HCT116 (cell line): ENCODE measurements around the gene ANKLE2. TPM values are rescaled to one million over a fixed set of nuclear protein-coding genes. Genes with fewer than 3 reads are reported as not detected.
"Not testable (repeated sequence)": the region's sequence is repeated elsewhere in the genome, so short reads cannot be mapped to it uniquely, and the experiment has no call there.

Experiments used
- ATAC-seq: fragments of 200-7000 bp; cut with Tn5 transposase; 2 replicates; pipeline ENCODE4 v1.9.1; 2020; ENCODE audit warnings: mild to moderate bottlenecking, moderate library complexity
- BruUV-seq: library from RNA; stranded (reverse); fragments of 400-500 nt; replicated peaks from 2 replicates; lab custom pipeline; 2021; lab: Mats Ljungman, UMichigan
- CTCF ChIA-PET: fragments of 300-600 bp; sonication (Branson Sonifier 250); formaldehyde crosslinking; loops from one replicate; lab custom pipeline; 2021; ENCODE audit warnings: antibody characterized with exemption; lab: Charles Lee
- POLR2A ChIA-PET: fragments of 300-600, 350-600 bp; sonication (Branson Sonifier 250); formaldehyde crosslinking; loops from one replicate; lab custom pipeline; 2021; ENCODE audit warnings: antibody characterized with exemption; lab: Charles Lee
- RAD21 ChIA-PET, 2 experiments: fragments of 300-600 bp; sonication (Branson Sonifier 250); formaldehyde crosslinking; loops; one replicate each; lab custom pipeline; 2023; ENCODE audit warnings: low total read pairs in 2 of 2; ENCODE audit not compliant: uncharacterized antibody in 2 of 2, unreplicated experiment in 2 of 2, low non-redundant PET in 1 of 2; lab: Charles Lee
- DNase-seq: peaks from one replicate; pipeline ENCODE4 v3.0.0-alpha.2; 2010; ENCODE audit warnings: low read depth, low spot score
- H2AFZ ChIP-seq: fragments of 200-600 bp; shearing (Covaris generic), sonication (generic); 2 replicates; pipeline ENCODE4 v1.6.1; 2017; ENCODE audit warnings: low read depth, mixed run types, mixed read lengths, antibody characterized with exemption, low read length; ENCODE audit not compliant: poor library complexity, severe bottlenecking
- H3K27ac ChIP-seq: 2 replicates; pipeline ENCODE4 v1.5.1; 2012; ENCODE audit warnings: low read depth, low read length
- H3K27me3 ChIP-seq: fragments of 200-600 bp; sonication (generic); 2 replicates; pipeline ENCODE4 v1.6.1; 2016; ENCODE audit warnings: mixed run types, low read length, mixed read lengths; ENCODE audit not compliant: insufficient read depth
- H3K36me3 ChIP-seq, 2 experiments: fragments of 200-500 bp in 1 of 2; fragments of 200-600 bp in 1 of 2; sonication (Bioruptor generic) in 1 of 2; sonication (generic) in 1 of 2; 2 replicates each; pipeline versions ENCODE4 v1.5.1 to v1.6.1; 2014 to 2016; ENCODE audit warnings: low read length in 2 of 2, inconsistent platforms in 1 of 2, mixed read lengths in 1 of 2, mixed run types in 1 of 2; ENCODE audit not compliant: insufficient read depth in 2 of 2, control insufficient read depth in 1 of 2
- H3K4me1 ChIP-seq, 2 experiments: fragments of 200-600 bp in 1 of 2; sonication (generic) in 1 of 2; 2 replicates each; pipeline versions ENCODE4 v1.5.1 to v1.6.1; 2012 to 2017; ENCODE audit warnings: low read length in 2 of 2, inconsistent platforms in 1 of 2, mild to moderate bottlenecking in 1 of 2, mixed read lengths in 1 of 2, mixed run types in 1 of 2, moderate library complexity in 1 of 2; ENCODE audit not compliant: insufficient read depth in 2 of 2, control insufficient read depth in 1 of 2
- H3K4me2 ChIP-seq: fragments of 200-600 bp; sonication (generic); 2 replicates; pipeline ENCODE4 v1.6.1; 2017; ENCODE audit warnings: mixed run types, low read length, mixed read lengths
- H3K4me3 ChIP-seq, 2 experiments: fragments of 200-600 bp in 1 of 2; sonication (generic) in 1 of 2; replicated peaks in 1 of 2; 2 replicates each; pipeline ENCODE4 v1.5.1; 2011 to 2016; ENCODE audit warnings: low read length in 2 of 2, control low read depth in 1 of 2, low read depth in 1 of 2, mild to moderate bottlenecking in 1 of 2, mixed read lengths in 1 of 2, mixed run types in 1 of 2
- H3K79me2 ChIP-seq: fragments of 200-600 bp; sonication (generic); 2 replicates; pipeline ENCODE4 v1.6.1; 2017; ENCODE audit warnings: mild to moderate bottlenecking, mixed run types, low read length, moderate library complexity, mixed read lengths; ENCODE audit not compliant: insufficient read depth
- H3K9ac ChIP-seq: fragments of 200-600 bp; sonication (generic); 2 replicates; pipeline ENCODE4 v1.6.1; 2016; ENCODE audit warnings: low read length, mixed read lengths
- H3K9me2 ChIP-seq: fragments of 200-600 bp; sonication (generic), shearing (Covaris generic); 2 replicates; pipeline ENCODE4 v1.6.1; 2017; ENCODE audit warnings: mixed run types, mild to moderate bottlenecking, moderate library complexity; ENCODE audit not compliant: insufficient read depth
- H3K9me3 ChIP-seq, 2 experiments: fragments of 200-500 bp in 1 of 2; fragments of 200-600 bp in 1 of 2; sonication (Bioruptor generic) in 1 of 2; sonication (generic) in 1 of 2; 2 replicates each; pipeline ENCODE4 v1.6.1; 2014 to 2017; ENCODE audit warnings: low read length in 2 of 2, mixed read lengths in 2 of 2, inconsistent platforms in 1 of 2, low read depth in 1 of 2, mild to moderate bottlenecking in 1 of 2, mixed run types in 1 of 2, moderate library complexity in 1 of 2; ENCODE audit not compliant: control insufficient read depth in 1 of 2, insufficient read depth in 1 of 2
- H4K20me1 ChIP-seq: fragments of 200-600 bp; sonication (generic), shearing (Covaris generic); 2 replicates; pipeline ENCODE4 v1.6.1; 2017; ENCODE audit warnings: mixed run types, mild to moderate bottlenecking, moderate library complexity; ENCODE audit not compliant: insufficient read depth
- ATF3 ChIP-seq: IDR thresholded peaks from 2 replicates; pipeline ENCODE4 v1.6.1; 2012
- CEBPB ChIP-seq: IDR thresholded peaks from 2 replicates; pipeline ENCODE4 v1.6.1; 2012; ENCODE audit warnings: low read depth
- EGR1 ChIP-seq: IDR thresholded peaks from 2 replicates; pipeline ENCODE4 v1.6.1; 2012; ENCODE audit warnings: low read depth
- ELF1 ChIP-seq: IDR thresholded peaks from 2 replicates; pipeline ENCODE4 v1.6.1; 2012; ENCODE audit warnings: low read depth, borderline replicate concordance
- EZH2 ChIP-seq: fragments of 200-600 bp; sonication (generic); IDR thresholded peaks from 2 replicates; pipeline ENCODE4 v1.6.1; 2017; ENCODE audit warnings: antibody characterized with exemption, mixed run types
- EZH2phosphoT487 ChIP-seq: fragments of 200-600 bp; IDR thresholded peaks from 2 replicates; pipeline ENCODE4 v1.6.1; 2018; ENCODE audit warnings: antibody characterized with exemption, borderline replicate concordance
- FOSL1 ChIP-seq: IDR thresholded peaks from 2 replicates; pipeline ENCODE4 v1.6.1; 2012; ENCODE audit warnings: low read depth
- JUND ChIP-seq: IDR thresholded peaks from 2 replicates; pipeline ENCODE4 v1.6.1; 2012
- MAX ChIP-seq: IDR thresholded peaks from 2 replicates; pipeline ENCODE4 v1.6.1; 2012
- POLR2A ChIP-seq: IDR thresholded peaks from 2 replicates; pipeline ENCODE4 v1.7.0; 2011; ENCODE audit warnings: borderline replicate concordance; ENCODE audit not compliant: insufficient read depth, insufficient read length; ENCODE audit errors: extremely low read depth
- POLR2AphosphoS5 ChIP-seq: IDR thresholded peaks from 2 replicates; pipeline ENCODE4 v1.6.1; 2011; ENCODE audit warnings: mild to moderate bottlenecking, low read depth, low read length, moderate library complexity
- RAD21 ChIP-seq: IDR thresholded peaks from 2 replicates; pipeline ENCODE4 v1.6.1; 2012; ENCODE audit warnings: low read depth, mild to moderate bottlenecking
- REST ChIP-seq: IDR thresholded peaks from 2 replicates; pipeline ENCODE4 v1.6.1; 2012; ENCODE audit warnings: low read depth
- SIN3A ChIP-seq: IDR thresholded peaks from 2 replicates; pipeline ENCODE4 v1.6.1; 2012; ENCODE audit warnings: low read depth
- SP1 ChIP-seq: IDR thresholded peaks from 2 replicates; pipeline ENCODE4 v1.6.1; 2012; ENCODE audit warnings: low read depth
- TCF7L2 ChIP-seq: IDR thresholded peaks from 2 replicates; pipeline ENCODE4 v1.7.0; 2011; ENCODE audit warnings: borderline replicate concordance, inconsistent platforms; ENCODE audit not compliant: insufficient read depth, insufficient read length; ENCODE audit errors: extremely low read depth
- YY1 ChIP-seq: IDR thresholded peaks from 2 replicates; pipeline ENCODE4 v1.6.1; 2011; ENCODE audit warnings: low read length, low read depth, moderate library complexity, mild to moderate bottlenecking; ENCODE audit not compliant: insufficient replicate concordance; ENCODE audit errors: extremely low read depth
- ZFX ChIP-seq: fragments of 450-650 bp; IDR thresholded peaks from 2 replicates; pipeline ENCODE4 v1.6.1; 2017
- ZNF274 ChIP-seq: fragments of 200-500 bp; sonication (Bioruptor generic); IDR thresholded peaks from 2 replicates; pipeline ENCODE4 v1.6.1; 2014; ENCODE audit warnings: mild to moderate bottlenecking, low read depth, low read length, inconsistent platforms
- intact Hi-C: fragments of 100-400 bp; cut with micrococcal nuclease; formaldehyde crosslinking; loops from 2 replicates; pipeline ENCODE4 v1.10.0; 2022
- total RNA-seq: library from RNA; stranded (reverse); gene quantifications from one replicate; pipeline ENCODE4 v1.2.1, GENCODE V29; 2021; ENCODE audit not compliant: unreplicated experiment

ANKLE2 gene
- total RNA-seq, 1 experiment from 2014 or later, result 68.8 TPM

- no peak overlapping the region for H2AFZ ChIP-seq
- no peak overlapping the region for H3K4me2 ChIP-seq
- peaks cover 2% of the 10 kb centered on the region for H3K79me2 ChIP-seq
- no peak overlapping the region for H3K4me3 ChIP-seq
- RAD21 ChIA-PET, result interaction anchor here in 1 of 2 experiments (0.6 kb wide), 1 partner anchor 11 kb away, joined by 5 read pairs; no protein-coding TSS in a partner anchor
- peaks cover 10 to 20% of the 10 kb centered on the region in 2 experiments for H3K36me3 ChIP-seq
- CTCF ChIA-PET, result no interaction called here
- no peak for DNase-seq
- no peak overlapping the region for H3K27ac ChIP-seq
- H3K27me3 ChIP-seq, result no peaks in the 10 kb centered on the region
- no peak overlapping the region for H3K9ac ChIP-seq
- BruUV-seq, result TSS peak; percentile 14
- no peaks in the 10 kb centered on the region for H3K9me3 ChIP-seq
- POLR2A ChIA-PET, result no interaction called here
- H4K20me1 ChIP-seq, result no peaks in the 10 kb centered on the region
- TF ChIP-seq SIN3A, result no peak
- TF ChIP-seq CEBPB, result no peak
- no peak for TF ChIP-seq TCF7L2
- no peak for TF ChIP-seq REST
- TF ChIP-seq POLR2A, result no peak
- no peak for TF ChIP-seq RAD21
- TF ChIP-seq EGR1, result no peak
- no peak for TF ChIP-seq FOSL1
- no peak for TF ChIP-seq ATF3
- no peak for TF ChIP-seq JUND
- TF ChIP-seq EZH2phosphoT487, result no peak
- no peak for TF ChIP-seq ZNF274
- TF ChIP-seq YY1, result no peak
- TF ChIP-seq MAX, result no peak
- TF ChIP-seq POLR2AphosphoS5, result no peak
- TF ChIP-seq EZH2, result no peak
- no peak for TF ChIP-seq SP1
- no peak for TF ChIP-seq ELF1
- no peak for TF ChIP-seq ZFX
- no peak for ATAC-seq
- intact Hi-C loops, result no loop called here
- H3K4me1 ChIP-seq, result no peaks in the 10 kb centered on the region
- H3K9me2 ChIP-seq, result no peaks in the 10 kb centered on the region
Measured at GRCh38 chr12:132695431-132695830, 66.2 kb downstream of the ANKLE2 start.

GRCh38 chr12:132694888-132695287 lies 66.7 kb downstream of the ANKLE2 start:
- H3K4me2 ChIP-seq, H3K4me3 ChIP-seq, DNase-seq, POLR2A ChIA-PET, BruUV-seq, ATAC-seq, H3K9me3 ChIP-seq, H3K27ac ChIP-seq, H4K20me1 ChIP-seq, H3K9ac ChIP-seq, H3K27me3 ChIP-seq, H3K9me2 ChIP-seq, H3K79me2 ChIP-seq, H2AFZ ChIP-seq, intact Hi-C loops, CTCF ChIA-PET, H3K4me1 ChIP-seq: not testable (repeated sequence)
- peaks cover 10 to 20% of the 10 kb centered on the region in 2 experiments for H3K36me3 ChIP-seq
- RAD21 ChIA-PET, result interaction anchor here in 1 of 2 experiments (0.6 kb wide), 1 partner anchor 12 kb away, joined by 5 read pairs; no protein-coding TSS in a partner anchor
